H54 (cell line): ENCODE measurements around the gene SLC25A12.
"Not testable (repeated sequence)": the region's sequence is repeated elsewhere in the genome, so short reads cannot be mapped to it uniquely, and the experiment has no call there.

Experiments used
- DNase-seq: peaks from one replicate; pipeline ENCODE4 v3.0.0; 2011; ENCODE audit warnings: low spot score, mixed read lengths; ENCODE audit not compliant: insufficient read length
- FAIRE-seq: peaks from 3 replicates; lab custom pipeline; 2011; peaks lifted over from hg19 to GRCh38; lab: Jason Lieb, UNC
- POLR2A ChIP-seq: IDR thresholded peaks from 2 replicates; pipeline ENCODE4 v1.6.1; 2011; ENCODE audit warnings: low read depth, mild to moderate bottlenecking, low read length

SLC25A12 gene

DNA sequence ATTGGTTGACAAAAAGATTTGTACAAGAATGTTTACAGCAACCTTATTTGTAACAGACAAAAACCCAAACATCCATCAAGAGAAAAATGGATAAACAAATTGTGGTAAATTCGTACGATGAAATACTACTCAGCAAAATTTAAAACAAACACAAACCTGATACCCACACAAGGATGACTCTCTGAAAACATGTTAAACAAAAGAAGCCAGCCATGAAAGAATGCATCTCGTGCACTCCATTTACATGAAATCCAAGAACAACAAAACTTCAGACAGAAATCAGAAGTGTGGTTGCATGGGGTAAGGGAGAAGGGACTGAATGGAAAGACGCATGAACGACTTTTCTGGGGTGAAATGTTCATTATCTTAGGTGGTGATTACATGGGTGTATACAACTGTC, 93.4 kb downstream of the SLC25A12 start:
- no peak for DNase-seq
- TF ChIP-seq POLR2A = no peak
- FAIRE-seq = peak; percentile 52

DNA sequence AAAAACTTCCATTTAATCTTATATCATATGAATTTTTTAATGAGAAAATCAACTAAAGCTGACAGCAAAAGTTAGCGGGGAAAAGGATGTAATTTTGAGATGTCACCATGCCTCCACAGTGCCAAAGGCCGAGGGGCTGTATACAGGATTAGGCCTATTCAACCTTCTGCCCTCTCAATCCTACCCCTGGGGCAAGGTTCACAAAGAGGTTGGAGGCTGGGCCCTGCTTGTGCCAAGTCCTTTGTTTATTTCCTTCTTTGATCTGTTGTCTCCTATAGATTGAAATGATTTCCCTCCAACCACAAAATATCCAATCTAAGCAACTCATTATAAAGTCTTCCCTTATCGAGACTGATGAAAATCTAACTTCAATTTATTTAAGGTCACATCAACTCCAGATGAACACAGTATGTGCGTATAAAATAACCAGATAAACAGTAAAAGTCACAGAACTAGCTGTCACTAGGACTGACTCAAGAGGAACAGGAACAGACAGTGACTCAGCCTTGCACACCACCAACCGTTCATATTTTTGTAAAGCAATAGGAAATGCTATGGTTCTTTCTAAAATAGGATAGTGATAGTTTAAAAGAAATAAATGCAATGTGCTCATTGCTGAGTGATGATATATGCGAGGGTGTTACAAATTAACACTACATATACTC, 95.8 kb downstream of the SLC25A12 start:
- no peak for TF ChIP-seq POLR2A
- DNase-seq (peak; percentile 39), FAIRE-seq (peak; percentile 96)

GRCh38 chr2:171794918-171795317, 99.1 kb downstream of the SLC25A12 start:
- FAIRE-seq (no peak), DNase-seq (no peak)
- no peak for TF ChIP-seq POLR2A

- TF ChIP-seq POLR2A = no peak
- no peak for DNase-seq
- FAIRE-seq = no peak
These were observed 100.1 kb downstream of the SLC25A12 start for GRCh38 chr2:171793691-171794678.

DNA sequence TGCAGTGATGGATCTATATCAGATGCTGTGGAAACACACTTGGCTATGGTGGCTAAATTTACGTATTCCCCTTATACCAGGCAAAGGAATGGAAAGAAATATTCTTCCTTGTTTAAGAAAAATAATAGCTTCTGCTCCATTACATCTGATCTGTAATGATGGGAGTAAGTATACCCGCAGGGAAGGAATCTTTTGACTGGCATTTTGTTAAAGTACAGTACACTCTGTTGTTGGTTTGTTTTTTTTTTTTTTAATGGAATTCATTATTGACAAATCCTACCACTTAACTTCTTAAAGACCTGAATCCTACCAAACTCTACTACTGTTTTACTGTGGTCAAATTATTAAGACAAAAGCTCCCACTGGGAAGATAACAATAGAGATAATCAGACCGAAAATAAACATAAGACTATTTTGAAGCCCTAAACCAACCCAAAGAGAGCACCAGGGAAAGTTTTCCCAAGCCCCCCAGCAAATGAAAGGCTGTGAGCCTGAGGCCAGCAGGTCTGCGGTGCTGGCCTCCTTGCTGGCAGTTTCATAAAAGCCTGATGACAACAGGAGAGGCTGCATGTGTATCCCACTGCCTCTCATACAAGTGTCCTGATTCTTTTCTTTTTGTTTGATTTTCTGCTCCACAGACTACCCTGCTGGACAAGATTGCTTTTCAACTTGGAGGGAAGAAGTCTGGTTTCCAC, 101.0 kb downstream of the SLC25A12 start:
- no peak for DNase-seq
- no peak for TF ChIP-seq POLR2A
- no peak for FAIRE-seq

DNA sequence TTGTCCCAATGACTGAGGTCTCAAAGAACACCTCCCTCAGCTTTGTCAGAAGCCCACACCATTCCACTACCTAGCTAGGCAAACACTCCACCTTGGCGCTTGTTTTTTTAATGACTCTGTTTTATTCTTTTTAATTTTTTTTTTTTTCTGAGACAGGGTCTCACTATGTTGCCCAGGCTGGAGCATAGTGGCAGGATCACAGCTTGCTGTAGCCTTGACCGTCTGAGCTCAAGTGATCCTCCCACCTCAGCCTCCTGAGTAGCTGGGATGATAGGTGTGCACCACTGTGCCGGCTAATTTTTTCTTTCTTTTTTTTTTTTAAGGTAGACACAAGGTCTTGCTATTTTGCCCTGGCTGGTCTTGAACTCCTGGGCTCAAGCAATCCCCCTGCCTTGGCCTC, 101.9 kb downstream of the SLC25A12 start:
- no peak for DNase-seq
- no peak for TF ChIP-seq POLR2A
- no peak for FAIRE-seq

- no peak for DNase-seq
- TF ChIP-seq POLR2A = no peak
- FAIRE-seq = no peak
These were observed 102.7 kb downstream of the SLC25A12 start for GRCh38 chr2:171791361-171791760.

DNA sequence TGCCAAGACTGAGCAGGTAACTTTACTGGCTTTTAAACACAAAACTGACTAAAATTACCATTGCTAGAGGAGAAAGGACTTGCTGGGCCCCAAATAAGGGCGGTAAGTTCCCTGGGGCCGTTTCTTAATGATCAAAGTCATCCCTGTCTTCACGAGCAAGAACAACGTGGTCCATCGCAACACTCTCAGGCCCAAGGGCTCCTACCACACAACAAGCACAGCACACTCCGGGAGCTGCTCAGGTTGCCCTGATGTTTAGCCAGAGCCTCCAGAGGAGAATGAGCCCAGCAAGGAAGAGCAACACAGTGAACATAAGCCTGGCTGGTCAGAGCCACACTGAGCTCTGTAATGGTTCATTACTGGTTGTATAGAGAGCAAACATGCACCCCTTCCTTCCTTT, 104.1 kb downstream of the SLC25A12 start:
- no peak for TF ChIP-seq POLR2A
- no peak for FAIRE-seq
- no peak for DNase-seq

- DNase-seq = no peak
- no peak for TF ChIP-seq POLR2A
- no peak for FAIRE-seq
These were observed 105.6 kb downstream of the SLC25A12 start for GRCh38 chr2:171788316-171788993.

GRCh38 chr2:171787333-171788072, 106.5 kb downstream of the SLC25A12 start:
- no peak for FAIRE-seq
- TF ChIP-seq POLR2A = no peak
- DNase-seq = no peak

- DNase-seq (no peak), FAIRE-seq (no peak)
- no peak for TF ChIP-seq POLR2A
These were observed 108.6 kb downstream of the SLC25A12 start for GRCh38 chr2:171785450-171785849.

- DNase-seq (no peak), FAIRE-seq (no peak)
- no peak for TF ChIP-seq POLR2A
These were observed 115.5 kb downstream of the SLC25A12 start for GRCh38 chr2:171778515-171778914.

GRCh38 chr2:171774581-171774980, 119.5 kb downstream of the SLC25A12 start:
- DNase-seq, FAIRE-seq: not testable (repeated sequence)
